ENCODE measurements around the gene AREL1.

AREL1 gene

GRCh38 chr14:74635847-74636246, 77.0 kb downstream of the AREL1 start:
- DNase-seq (ENCODE audit: low spot score), result no peak

GRCh38 chr14:74634964-74635363, 77.9 kb downstream of the AREL1 start:
- DNase-seq (ENCODE audit: low spot score), result no peak

- DNase-seq (ENCODE audit: low spot score), result no peak
These were observed 78.4 kb downstream of the AREL1 start for GRCh38 chr14:74634481-74634880.

GRCh38 chr14:74630881-74631690, 81.8 kb downstream of the AREL1 start:
- no peak for DNase-seq (ENCODE audit: low spot score)

- DNase-seq (ENCODE audit: low spot score), result no peak
These were observed 84.5 kb downstream of the AREL1 start for GRCh38 chr14:74628418-74628817.

- DNase-seq (ENCODE audit: low spot score), result no peak
These were observed 85.8 kb downstream of the AREL1 start for GRCh38 chr14:74627076-74627475.

- no peak for DNase-seq (ENCODE audit: low spot score)
These were observed 90.6 kb downstream of the AREL1 start for GRCh38 chr14:74622257-74622656.

GRCh38 chr14:74621556-74621955, 91.3 kb downstream of the AREL1 start:
- DNase-seq (ENCODE audit: low spot score), result no peak

GRCh38 chr14:74620923-74621322, 92.0 kb downstream of the AREL1 start:
- DNase-seq (ENCODE audit: low spot score), result no peak

GRCh38 chr14:74620497-74620921, 92.4 kb downstream of the AREL1 start:
- no peak for DNase-seq (ENCODE audit: low spot score)

GRCh38 chr14:74619672-74620131, 93.2 kb downstream of the AREL1 start:
- DNase-seq (ENCODE audit: low spot score), result no peak

GRCh38 chr14:74618078-74618952, 94.6 kb downstream of the AREL1 start:
- no peak for DNase-seq (ENCODE audit: low spot score)

- no peak for DNase-seq (ENCODE audit: low spot score)
These were observed 95.7 kb downstream of the AREL1 start for GRCh38 chr14:74616996-74617700.

- no peak for DNase-seq (ENCODE audit: low spot score)
These were observed 96.4 kb downstream of the AREL1 start for GRCh38 chr14:74616507-74616906.

GRCh38 chr14:74615735-74616134, 97.1 kb downstream of the AREL1 start:
- DNase-seq (ENCODE audit: low spot score), result no peak

- no peak for DNase-seq (ENCODE audit: low spot score)
These were observed 98.1 kb downstream of the AREL1 start for GRCh38 chr14:74614508-74615495.

GRCh38 chr14:74613211-74613914, 99.5 kb downstream of the AREL1 start:
- DNase-seq (ENCODE audit: low spot score), result no peak

- DNase-seq (ENCODE audit: low spot score), result peak; percentile 93
These were observed 100.4 kb downstream of the AREL1 start for GRCh38 chr14:74612350-74613021.

GRCh38 chr14:74611650-74612349, 101.1 kb downstream of the AREL1 start, which contains the start of gene LTBP2:
TSS of gene LTBP2 (minus strand) at chr14:74612237. CDS start at chr14:74611944, 293 bp downstream.
- no peak for DNase-seq (ENCODE audit: low spot score)
